Body of pancreas (tissue), 4 donors: ENCODE measurements around the gene PRKAG2.

ENCODE experiments used
- POLR2A ChIP-seq, 3 donors: fragments of 450-650 bp; IDR thresholded peaks; one replicate each; pipeline ENCODE4 v1.6.1; 2016; ENCODE audit warnings: antibody characterized with exemption in 3 of 3, mild to moderate bottlenecking in 2 of 3
- TF ChIP-seq, protein P1 (sequence below), 7 experiments: fragments of 450-650 bp in 4 of 7; fragments of 200-600 bp in 3 of 7; sonication (generic) in 3 of 7; IDR thresholded peaks; one replicate each; pipeline ENCODE4 v1.5.1; 2016 to 2019; ENCODE audit warnings: antibody characterized with exemption in 7 of 7

DNA sequence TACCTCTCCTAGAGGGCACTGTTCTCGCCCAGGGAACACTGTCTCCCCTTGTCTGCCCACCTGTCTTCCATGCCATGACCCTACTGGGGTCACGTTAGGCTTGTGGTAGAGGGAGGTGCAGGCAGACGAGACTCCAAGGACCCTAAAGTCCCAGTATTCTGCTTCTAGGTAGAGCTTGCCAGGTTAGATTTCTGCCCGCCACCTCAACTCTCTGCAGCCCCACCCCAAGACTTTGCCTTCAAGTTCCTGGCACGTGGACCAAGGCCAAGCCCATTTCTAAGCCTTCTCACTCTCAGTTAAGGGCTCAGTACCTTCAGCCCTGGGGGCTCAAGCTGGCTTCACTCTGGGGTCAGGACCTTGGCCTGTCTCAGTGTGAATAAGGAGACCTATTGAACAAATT is 16.1 kb downstream of the PRKAG2 start:
- TF ChIP-seq, protein P1, sequence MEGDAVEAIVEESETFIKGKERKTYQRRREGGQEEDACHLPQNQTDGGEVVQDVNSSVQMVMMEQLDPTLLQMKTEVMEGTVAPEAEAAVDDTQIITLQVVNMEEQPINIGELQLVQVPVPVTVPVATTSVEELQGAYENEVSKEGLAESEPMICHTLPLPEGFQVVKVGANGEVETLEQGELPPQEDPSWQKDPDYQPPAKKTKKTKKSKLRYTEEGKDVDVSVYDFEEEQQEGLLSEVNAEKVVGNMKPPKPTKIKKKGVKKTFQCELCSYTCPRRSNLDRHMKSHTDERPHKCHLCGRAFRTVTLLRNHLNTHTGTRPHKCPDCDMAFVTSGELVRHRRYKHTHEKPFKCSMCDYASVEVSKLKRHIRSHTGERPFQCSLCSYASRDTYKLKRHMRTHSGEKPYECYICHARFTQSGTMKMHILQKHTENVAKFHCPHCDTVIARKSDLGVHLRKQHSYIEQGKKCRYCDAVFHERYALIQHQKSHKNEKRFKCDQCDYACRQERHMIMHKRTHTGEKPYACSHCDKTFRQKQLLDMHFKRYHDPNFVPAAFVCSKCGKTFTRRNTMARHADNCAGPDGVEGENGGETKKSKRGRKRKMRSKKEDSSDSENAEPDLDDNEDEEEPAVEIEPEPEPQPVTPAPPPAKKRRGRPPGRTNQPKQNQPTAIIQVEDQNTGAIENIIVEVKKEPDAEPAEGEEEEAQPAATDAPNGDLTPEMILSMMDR (IDR thresholded peaks at IDR 0.05) = no peak
- TF ChIP-seq POLR2A (IDR thresholded peaks at IDR 0.05) = no peak
